Osteocyte (in vitro differentiated cells): ENCODE results near the gene S100A3. TPM values are rescaled to one million over a fixed set of nuclear protein-coding genes. Genes with fewer than 3 reads are reported as not detected.
"Not testable (repeated sequence)": the region's sequence is repeated elsewhere in the genome, so short reads cannot be mapped to it uniquely, and the experiment has no call there.

Experiments used
- DNase-seq: peaks from one replicate; pipeline ENCODE4 v3.0.0; 2021; ENCODE audit warnings: mixed read lengths; ENCODE audit not compliant: unreplicated experiment; ENCODE audit errors: extremely low spot score
- H3K27ac Mint-ChIP-seq: one replicate; pipeline ENCODE4 v1.8.0; 2021; ENCODE audit warnings: mild to moderate bottlenecking, mixed read lengths; ENCODE audit not compliant: unreplicated experiment
- H3K27me3 Mint-ChIP-seq: one replicate; pipeline ENCODE4 v1.8.0; 2021; ENCODE audit warnings: mixed read lengths; ENCODE audit not compliant: unreplicated experiment
- H3K36me3 Mint-ChIP-seq: one replicate; pipeline ENCODE4 v1.8.0; 2021; ENCODE audit warnings: mixed read lengths; ENCODE audit not compliant: unreplicated experiment
- H3K4me1 Mint-ChIP-seq: one replicate; pipeline ENCODE4 v1.8.0; 2021; ENCODE audit warnings: mixed read lengths; ENCODE audit not compliant: unreplicated experiment
- H3K4me3 Mint-ChIP-seq: one replicate; pipeline ENCODE4 v1.8.0; 2021; ENCODE audit warnings: mild to moderate bottlenecking, moderate library complexity, mixed read lengths; ENCODE audit not compliant: unreplicated experiment
- H3K9me3 Mint-ChIP-seq: one replicate; pipeline ENCODE4 v1.8.0; 2021; ENCODE audit warnings: mixed read lengths; ENCODE audit not compliant: unreplicated experiment
- CTCF ChIP-seq: fragments of 200-600 bp; sonication (generic); IDR thresholded peaks from 2 replicates; pipeline ENCODE4 v1.5.0; 2021; ENCODE audit warnings: antibody characterized with exemption, mild to moderate bottlenecking, moderate library complexity
- total RNA-seq: library from RNA; stranded (reverse); gene quantifications from 2 replicates; pipeline ENCODE4 v1.2.1, GENCODE V29; 2021

S100A3 gene
- total RNA-seq, 1 donor from 2014 or later = 7.5 TPM

- Mint-ChIP-seq H3K36me3 (no peaks in the 10 kb centered on the region), H3K9me3 (no peaks in the 10 kb centered on the region), H3K27ac (no peak overlapping the region), H3K4me1 (peaks cover 18% of the 10 kb centered on the region), H3K4me3 (no peak overlapping the region), H3K27me3 (no peaks in the 10 kb centered on the region)
- TF ChIP-seq CTCF = no peak
- no peak for DNase-seq
These were observed 39.4 kb upstream of the S100A3 start for GRCh38 chr1:153588482-153588881.

- H3K4me3 Mint-ChIP-seq, H3K27me3 Mint-ChIP-seq, H3K27ac Mint-ChIP-seq, H3K36me3 Mint-ChIP-seq, H3K9me3 Mint-ChIP-seq, DNase-seq: not testable (repeated sequence)
- peaks cover 18% of the 10 kb centered on the region for H3K4me1 Mint-ChIP-seq
These were observed 39.0 kb upstream of the S100A3 start for GRCh38 chr1:153588033-153588432.

- no peaks in the 10 kb centered on the region for H3K27me3 Mint-ChIP-seq
- H3K4me1 Mint-ChIP-seq = peaks cover 13% of the 10 kb centered on the region
- no peaks in the 10 kb centered on the region for H3K36me3 Mint-ChIP-seq
- H3K27ac Mint-ChIP-seq = no peak overlapping the region
- TF ChIP-seq CTCF = no peak
- DNase-seq = no peak
- H3K9me3 Mint-ChIP-seq = no peaks in the 10 kb centered on the region
- no peak overlapping the region for H3K4me3 Mint-ChIP-seq
These were observed 38.3 kb upstream of the S100A3 start for GRCh38 chr1:153587314-153587713.

GRCh38 chr1:153586347-153586746 lies 37.3 kb upstream of the S100A3 start:
- Mint-ChIP-seq H3K36me3 (no peaks in the 10 kb centered on the region), H3K9me3 (no peaks in the 10 kb centered on the region), H3K4me1 (peaks cover 13% of the 10 kb centered on the region)

GRCh38 chr1:153585006-153585405 lies 35.9 kb upstream of the S100A3 start:
- Mint-ChIP-seq H3K9me3 (no peaks in the 10 kb centered on the region), H3K27me3 (no peaks in the 10 kb centered on the region), H3K4me3 (no peak overlapping the region), H3K36me3 (no peaks in the 10 kb centered on the region), H3K27ac (no peak overlapping the region), H3K4me1 (peaks cover 13% of the 10 kb centered on the region)
- no peak for DNase-seq
- TF ChIP-seq CTCF = no peak

More at GRCh38 chr1:153586347-153586746, 37.3 kb upstream of the S100A3 start:
- no peak overlapping the region for H3K4me3 Mint-ChIP-seq
- TF ChIP-seq CTCF = no peak
- DNase-seq = no peak
- H3K27me3 Mint-ChIP-seq = no peaks in the 10 kb centered on the region
- no peak overlapping the region for H3K27ac Mint-ChIP-seq

- TF ChIP-seq CTCF = no peak
- Mint-ChIP-seq H3K27me3 (no peaks in the 10 kb centered on the region), H3K27ac (no peak overlapping the region), H3K36me3 (no peaks in the 10 kb centered on the region), H3K4me3 (no peak overlapping the region), H3K9me3 (no peaks in the 10 kb centered on the region), H3K4me1 (peaks cover 14% of the 10 kb centered on the region)
- no peak for DNase-seq
These were observed 34.9 kb upstream of the S100A3 start for GRCh38 chr1:153583976-153584375.

GRCh38 chr1:153583514-153583913 lies 34.5 kb upstream of the S100A3 start:
- DNase-seq, H3K9me3 Mint-ChIP-seq, H3K4me3 Mint-ChIP-seq, H3K27ac Mint-ChIP-seq, H3K36me3 Mint-ChIP-seq, H3K27me3 Mint-ChIP-seq: not testable (repeated sequence)
- peaks cover 17% of the 10 kb centered on the region for H3K4me1 Mint-ChIP-seq

- H3K27me3 Mint-ChIP-seq, DNase-seq, H3K4me3 Mint-ChIP-seq, H3K27ac Mint-ChIP-seq, H3K36me3 Mint-ChIP-seq, H3K9me3 Mint-ChIP-seq: not testable (repeated sequence)
- H3K4me1 Mint-ChIP-seq = peaks cover 24% of the 10 kb centered on the region
These were observed 33.8 kb upstream of the S100A3 start for GRCh38 chr1:153582836-153583235.
